ENCODE data around the gene FEZF2. TPM values are rescaled to one million over a fixed set of nuclear protein-coding genes. Genes with fewer than 3 reads are reported as not detected.

Gene FEZF2
- total RNA-seq = not detected
- long read RNA-seq = 0 reads

- DNase-seq (no peak), ATAC-seq (ENCODE audit: poor library complexity) (no peak)
- intact Hi-C loops (cut with DNase I) = no loop called here
Measured at GRCh38 chr3:62373215-62373614, at the start of gene FEZF2. Gene FEZF2 (minus strand): TSS chr3:62373550. CDS start chr3:62372868, 682 bp downstream.

GRCh38 chr3:62421207-62421606 is 47.9 kb upstream of the FEZF2 start:
- DNase-seq (no peak), ATAC-seq (ENCODE audit: poor library complexity) (no peak)
- intact Hi-C loops (cut with DNase I) = no loop called here

GRCh38 chr3:62416144-62416543 is 42.8 kb upstream of the FEZF2 start:
- no peak for ATAC-seq (ENCODE audit: poor library complexity)
- DNase-seq = no peak
- intact Hi-C loops (cut with DNase I) = no loop called here

- intact Hi-C loops (cut with DNase I) = no loop called here
- DNase-seq (no peak), ATAC-seq (ENCODE audit: poor library complexity) (no peak)
Measured at GRCh38 chr3:62415312-62415801, 42.0 kb upstream of the FEZF2 start.

GRCh38 chr3:62414786-62415185 is 41.4 kb upstream of the FEZF2 start:
- intact Hi-C loops (cut with DNase I) = no loop called here
- no peak for DNase-seq

GRCh38 chr3:62413687-62414086 is 40.3 kb upstream of the FEZF2 start:
- ATAC-seq (ENCODE audit: poor library complexity) (no peak), DNase-seq (no peak)
- intact Hi-C loops (cut with DNase I) = no loop called here

More at GRCh38 chr3:62414786-62415185, 41.4 kb upstream of the FEZF2 start:
- ATAC-seq (ENCODE audit: poor library complexity) = no peak

GRCh38 chr3:62406945-62407344 is 33.6 kb upstream of the FEZF2 start:
- intact Hi-C loops (cut with DNase I) = no loop called here
- no peak for DNase-seq
- no peak for ATAC-seq (ENCODE audit: poor library complexity)

- ATAC-seq (ENCODE audit: poor library complexity) = no peak
- no peak for DNase-seq
- intact Hi-C loops (cut with DNase I) = no loop called here
Measured at GRCh38 chr3:62405566-62405965, 32.2 kb upstream of the FEZF2 start.

- DNase-seq = no peak
- intact Hi-C loops (cut with DNase I) = no loop called here
- ATAC-seq (ENCODE audit: poor library complexity) = peak; percentile 46
Measured at GRCh38 chr3:62405135-62405534, 31.8 kb upstream of the FEZF2 start.

GRCh38 chr3:62404321-62404720 is 31.0 kb upstream of the FEZF2 start:
- intact Hi-C loops (cut with DNase I) = no loop called here
- ATAC-seq (ENCODE audit: poor library complexity) (no peak), DNase-seq (no peak)

- DNase-seq = no peak
- intact Hi-C loops (cut with DNase I) = no loop called here
- ATAC-seq (ENCODE audit: poor library complexity) = no peak
Measured at GRCh38 chr3:62403765-62404164, 30.4 kb upstream of the FEZF2 start.

GRCh38 chr3:62392626-62393292 is 19.4 kb upstream of the FEZF2 start:
- no peak for ATAC-seq (ENCODE audit: poor library complexity)
- intact Hi-C loops (cut with DNase I) = no loop called here
- no peak for DNase-seq

GRCh38 chr3:62387251-62387650 is 13.9 kb upstream of the FEZF2 start:
- DNase-seq (no peak), ATAC-seq (ENCODE audit: poor library complexity) (no peak)
- intact Hi-C loops (cut with DNase I) = no loop called here

- intact Hi-C loops (cut with DNase I) = no loop called here
- ATAC-seq (ENCODE audit: poor library complexity) (no peak), DNase-seq (no peak)
Measured at GRCh38 chr3:62379321-62379798, 6.0 kb upstream of the FEZF2 start.

- ATAC-seq (ENCODE audit: poor library complexity) = no peak
- DNase-seq = no peak
- intact Hi-C loops (cut with DNase I) = no loop called here
Measured at GRCh38 chr3:62378921-62379320, 5.6 kb upstream of the FEZF2 start.

- ATAC-seq (ENCODE audit: poor library complexity) (no peak), DNase-seq (no peak)
- intact Hi-C loops (cut with DNase I) = no loop called here
Measured at GRCh38 chr3:62378311-62378789, 5.0 kb upstream of the FEZF2 start.

GRCh38 chr3:62376906-62377877 is 3.8 kb upstream of the FEZF2 start:
- DNase-seq (no peak), ATAC-seq (ENCODE audit: poor library complexity) (no peak)
- intact Hi-C loops (cut with DNase I) = no loop called here

- ATAC-seq (ENCODE audit: poor library complexity) (no peak), DNase-seq (no peak)
- intact Hi-C loops (cut with DNase I) = no loop called here
Measured at GRCh38 chr3:62376454-62376720, 3.0 kb upstream of the FEZF2 start.

- ATAC-seq (ENCODE audit: poor library complexity) (no peak), DNase-seq (no peak)
- intact Hi-C loops (cut with DNase I) = no loop called here
Measured at GRCh38 chr3:62375655-62376453, 2.5 kb upstream of the FEZF2 start.
